ENCODE results near the gene AMN. TPM values are rescaled to one million over a fixed set of nuclear protein-coding genes. Genes with fewer than 3 reads are reported as not detected.
A peak's percentile ranks its signal among the peaks of the same experiment; 100 is the strongest.
"Not testable (repeated sequence)": the region's sequence is repeated elsewhere in the genome, so short reads cannot be mapped to it uniquely, and the experiment has no call there.

Gene AMN
- total RNA-seq, result 0.30 to 0.38 TPM in 2 of 3 replicates, not detected in the other
- long read RNA-seq, result 0 reads

DNA sequence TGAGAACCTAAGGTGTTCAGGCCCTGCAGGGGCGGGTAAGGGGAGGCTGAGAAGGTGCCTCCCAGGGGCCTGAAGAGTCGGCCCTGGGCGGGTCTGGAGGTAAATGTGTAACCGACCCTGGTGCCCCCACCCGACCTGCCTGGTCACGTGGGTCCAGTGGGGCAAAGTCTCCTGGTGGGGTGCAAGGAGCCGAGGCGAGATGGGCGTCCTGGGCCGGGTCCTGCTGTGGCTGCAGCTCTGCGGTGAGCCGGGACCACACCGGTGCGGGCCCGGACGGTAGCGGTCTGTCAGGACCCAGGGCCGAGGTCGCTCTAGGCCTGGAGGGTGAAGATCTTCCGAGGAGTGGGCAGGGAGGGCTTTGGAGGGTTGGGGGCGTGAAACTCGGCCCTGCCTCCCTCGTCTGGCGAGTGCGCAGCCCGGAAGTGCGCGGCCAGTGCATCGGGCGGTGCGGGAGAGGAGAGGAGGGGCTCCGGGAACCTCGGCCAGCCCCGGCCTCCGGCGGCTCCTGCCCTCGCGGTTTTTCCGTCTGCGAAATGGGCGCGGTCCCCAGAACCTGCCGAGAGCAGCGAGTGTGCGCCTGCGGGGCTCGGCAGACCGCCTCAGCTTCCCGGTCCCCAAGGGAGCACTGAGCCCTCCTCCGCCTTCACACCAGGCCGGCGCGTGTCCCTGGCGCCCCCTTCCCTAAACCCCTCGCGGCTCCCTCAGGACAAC is at the start of gene AMN:
TSS of gene AMN (plus strand) at position 174 of the 711 bp plus-strand sequence. CDS start at position 200, 26 bp downstream.
- DNase-seq (ENCODE audit: low spot score), result peak; percentile 85
- TF ChIP-seq, protein P1, sequence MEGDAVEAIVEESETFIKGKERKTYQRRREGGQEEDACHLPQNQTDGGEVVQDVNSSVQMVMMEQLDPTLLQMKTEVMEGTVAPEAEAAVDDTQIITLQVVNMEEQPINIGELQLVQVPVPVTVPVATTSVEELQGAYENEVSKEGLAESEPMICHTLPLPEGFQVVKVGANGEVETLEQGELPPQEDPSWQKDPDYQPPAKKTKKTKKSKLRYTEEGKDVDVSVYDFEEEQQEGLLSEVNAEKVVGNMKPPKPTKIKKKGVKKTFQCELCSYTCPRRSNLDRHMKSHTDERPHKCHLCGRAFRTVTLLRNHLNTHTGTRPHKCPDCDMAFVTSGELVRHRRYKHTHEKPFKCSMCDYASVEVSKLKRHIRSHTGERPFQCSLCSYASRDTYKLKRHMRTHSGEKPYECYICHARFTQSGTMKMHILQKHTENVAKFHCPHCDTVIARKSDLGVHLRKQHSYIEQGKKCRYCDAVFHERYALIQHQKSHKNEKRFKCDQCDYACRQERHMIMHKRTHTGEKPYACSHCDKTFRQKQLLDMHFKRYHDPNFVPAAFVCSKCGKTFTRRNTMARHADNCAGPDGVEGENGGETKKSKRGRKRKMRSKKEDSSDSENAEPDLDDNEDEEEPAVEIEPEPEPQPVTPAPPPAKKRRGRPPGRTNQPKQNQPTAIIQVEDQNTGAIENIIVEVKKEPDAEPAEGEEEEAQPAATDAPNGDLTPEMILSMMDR (IDR thresholded peaks at IDR 0.05), result no peak
- no peak within 1 kb of the TSS for H3K4me3 Mint-ChIP-seq (ENCODE audit: unreplicated experiment)
- H3K4me1 Mint-ChIP-seq (ENCODE audit: low read depth), result no peaks in the 10 kb centered on the region
- H3K27ac Mint-ChIP-seq (ENCODE audit: unreplicated experiment), result no peak within 1 kb of the TSS
- no peaks in the 10 kb centered on the region for H3K27me3 Mint-ChIP-seq (ENCODE audit: low read depth)
- no peaks in the 10 kb centered on the region for H3K36me3 Mint-ChIP-seq (ENCODE audit: low read depth)
- H3K9me3 Mint-ChIP-seq (ENCODE audit: low read depth), result no peaks in the 10 kb centered on the region

DNA sequence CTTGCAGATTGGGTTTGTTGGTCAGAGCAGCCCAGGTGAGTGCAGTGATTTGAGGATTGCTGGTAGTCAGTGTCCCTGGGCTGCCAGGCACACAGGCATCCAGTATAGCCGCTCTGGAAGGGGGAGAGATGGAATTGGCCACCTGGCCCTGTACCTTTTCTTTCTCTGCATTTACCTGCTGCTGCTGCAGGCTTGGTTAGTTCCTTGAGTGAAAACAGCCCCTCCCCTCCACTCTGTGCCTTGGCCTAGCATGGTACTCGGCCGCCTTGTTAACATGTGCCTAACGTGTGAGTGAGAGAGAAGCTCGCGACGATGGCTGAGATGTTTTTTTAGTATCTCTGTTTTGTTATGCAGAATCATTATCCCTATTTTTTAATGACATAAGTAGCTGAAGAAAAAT is 49.3 kb upstream of the AMN start:
- Mint-ChIP-seq H3K4me1 (ENCODE audit: low read depth) (no peaks in the 10 kb centered on the region), H3K9me3 (ENCODE audit: low read depth) (no peaks in the 10 kb centered on the region), H3K36me3 (ENCODE audit: low read depth) (peaks cover 5% of the 10 kb centered on the region), H3K4me3 (ENCODE audit: unreplicated experiment) (no peak overlapping the region), H3K27ac (ENCODE audit: unreplicated experiment) (no peak overlapping the region), H3K27me3 (ENCODE audit: low read depth) (no peaks in the 10 kb centered on the region)
- no peak for DNase-seq (ENCODE audit: low spot score)
- TF ChIP-seq, protein P1 (IDR thresholded peaks at IDR 0.05), result no peak

DNA sequence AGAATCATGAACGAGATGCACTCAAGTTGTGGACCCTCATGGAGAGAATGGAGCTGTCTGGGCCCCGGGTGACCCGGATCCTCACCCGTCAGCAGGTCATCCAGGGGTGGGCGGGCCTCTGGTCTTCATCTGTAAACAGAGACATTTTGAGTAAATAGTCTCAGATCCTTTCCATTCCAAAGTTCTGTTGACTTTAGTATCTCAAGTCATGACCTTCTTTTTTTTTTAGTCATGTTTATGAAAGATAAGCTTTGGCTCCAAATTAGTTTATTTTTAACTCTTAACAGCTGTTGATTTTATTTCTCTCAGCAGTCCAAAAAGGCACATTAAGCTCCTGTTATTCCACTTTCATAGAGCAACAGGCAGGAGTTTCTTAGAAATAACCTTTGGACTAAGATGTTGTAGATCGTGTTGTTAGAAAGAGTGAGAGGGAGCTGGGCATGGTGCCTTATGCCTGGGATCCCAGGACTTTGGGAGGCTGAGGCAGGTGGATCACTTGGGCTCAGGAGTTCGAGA is 48.9 kb upstream of the AMN start:
- H3K4me3 Mint-ChIP-seq (ENCODE audit: unreplicated experiment), result no peak overlapping the region
- H3K27me3 Mint-ChIP-seq (ENCODE audit: low read depth), result no peaks in the 10 kb centered on the region
- no peak overlapping the region for H3K27ac Mint-ChIP-seq (ENCODE audit: unreplicated experiment)
- TF ChIP-seq, protein P1 (IDR thresholded peaks at IDR 0.05), result no peak
- no peaks in the 10 kb centered on the region for H3K4me1 Mint-ChIP-seq (ENCODE audit: low read depth)
- peaks cover 5% of the 10 kb centered on the region for H3K36me3 Mint-ChIP-seq (ENCODE audit: low read depth)
- DNase-seq (ENCODE audit: low spot score), result no peak
- no peaks in the 10 kb centered on the region for H3K9me3 Mint-ChIP-seq (ENCODE audit: low read depth)

DNA sequence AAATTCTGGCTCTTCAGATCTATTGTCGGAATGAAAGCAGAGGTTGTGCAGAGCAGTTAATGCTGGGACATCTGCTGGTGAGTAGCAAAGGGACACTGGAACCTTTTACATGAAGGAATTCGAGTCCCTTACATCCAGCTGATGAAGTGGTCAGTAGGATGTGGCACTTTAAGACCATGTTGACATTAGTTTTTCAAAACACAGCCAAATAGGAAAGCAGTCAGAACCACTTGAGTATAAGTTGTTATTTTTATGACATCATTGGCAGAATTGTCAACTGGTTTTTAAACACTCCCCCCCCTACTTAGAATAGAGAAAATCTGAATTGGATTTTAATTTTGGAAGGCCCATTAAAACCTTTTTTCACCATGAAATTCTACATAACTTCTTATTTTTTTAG is 46.8 kb upstream of the AMN start:
- H3K9me3 Mint-ChIP-seq (ENCODE audit: low read depth), result no peaks in the 10 kb centered on the region
- H3K36me3 Mint-ChIP-seq (ENCODE audit: low read depth), result peaks cover 6% of the 10 kb centered on the region
- H3K27me3 Mint-ChIP-seq (ENCODE audit: low read depth), result no peaks in the 10 kb centered on the region
- H3K4me3 Mint-ChIP-seq (ENCODE audit: unreplicated experiment), result no peak overlapping the region
- TF ChIP-seq, protein P1 (IDR thresholded peaks at IDR 0.05), result peak; percentile 38
- no peak for DNase-seq (ENCODE audit: low spot score)
- peaks cover 4% of the 10 kb centered on the region for H3K4me1 Mint-ChIP-seq (ENCODE audit: low read depth)
- H3K27ac Mint-ChIP-seq (ENCODE audit: unreplicated experiment), result peak overlapping the region; percentile 55

DNA sequence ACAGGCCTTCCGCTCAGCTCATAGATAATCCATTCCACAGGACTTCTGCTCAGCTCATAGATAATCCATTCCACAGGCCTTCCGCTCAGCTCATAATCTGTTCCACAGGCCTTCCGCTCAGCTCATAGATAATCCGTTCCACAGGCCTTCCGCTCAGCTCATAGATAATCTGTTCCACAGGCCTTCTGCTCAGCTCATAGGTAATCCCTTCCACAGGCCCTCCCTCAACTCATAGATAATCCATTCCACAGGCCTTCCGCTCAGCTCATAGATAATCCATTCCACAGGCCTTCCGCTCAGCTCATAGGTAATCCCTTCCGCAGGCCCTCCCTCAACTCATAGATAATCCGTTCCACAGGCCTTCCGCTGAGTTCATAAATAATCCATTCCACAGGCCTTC is 45.0 kb upstream of the AMN start:
- not testable (repeated sequence) for H3K36me3 Mint-ChIP-seq (ENCODE audit: low read depth); H3K27ac Mint-ChIP-seq (ENCODE audit: unreplicated experiment); DNase-seq (ENCODE audit: low spot score); H3K4me1 Mint-ChIP-seq (ENCODE audit: low read depth); H3K9me3 Mint-ChIP-seq (ENCODE audit: low read depth); H3K4me3 Mint-ChIP-seq (ENCODE audit: unreplicated experiment); H3K27me3 Mint-ChIP-seq (ENCODE audit: low read depth)
